K562 (cell line): ENCODE measurements around the gene CIAO1. TPM values are rescaled to one million over a fixed set of nuclear protein-coding genes. Genes with fewer than 3 reads are reported as not detected.

Source experiments
- CXXC5 ChIP-seq: fragments of 250-450 bp; sonication (Bioruptor Pico); IDR thresholded peaks from 2 replicates; pipeline ENCODE4 v1.8.0; 2022; ENCODE audit warnings: inconsistent platforms, mild to moderate bottlenecking, moderate library complexity
- PHF8 ChIP-seq: fragments of 200-600 bp; sonication (generic); IDR thresholded peaks from 2 replicates; pipeline ENCODE4 v1.6.1; 2012; ENCODE audit warnings: mixed run types, mild to moderate bottlenecking, inconsistent platforms, low read length, moderate library complexity, borderline replicate concordance
- PYGO2 ChIP-seq: fragments of 450-650 bp; IDR thresholded peaks from 2 replicates; pipeline ENCODE4 v1.6.1; 2016; ENCODE audit warnings: mild to moderate bottlenecking, missing genetic modification characterization, moderate library complexity, missing compliant biosample characterization
- SLC30A9 ChIP-seq: fragments of 250-450 bp; sonication (Bioruptor Pico); IDR thresholded peaks from 2 replicates; pipeline ENCODE4 v1.8.0; 2022; ENCODE audit warnings: mild to moderate bottlenecking, moderate library complexity
- U2AF1 ChIP-seq: fragments of 200-400 bp; formaldehyde crosslinking; optimal IDR thresholded peaks from 2 replicates; pipeline ENCODE3; 2017; ENCODE audit warnings: mild to moderate bottlenecking, low read depth, low read length, moderate library complexity
- YBX1 ChIP-seq: fragments of 450-650 bp; IDR thresholded peaks from 2 replicates; pipeline ENCODE4 v1.7.1; 2016; ENCODE audit warnings: mild to moderate bottlenecking
- ZBTB8A ChIP-seq: fragments of 450-650 bp; IDR thresholded peaks from 2 replicates; pipeline ENCODE4 v1.6.1; 2018; ENCODE audit warnings: mild to moderate bottlenecking, moderate library complexity; ENCODE audit not compliant: partially characterized antibody
- ZKSCAN8 ChIP-seq: fragments of 200-800 bp; sonication (Bioruptor generic); IDR thresholded peaks from 2 replicates; pipeline ENCODE4 v1.6.1; 2016; ENCODE audit warnings: missing genetic modification characterization, missing compliant biosample characterization
- ZNF212 ChIP-seq: fragments of 450-650 bp; formaldehyde crosslinking; IDR thresholded peaks from 2 replicates; pipeline ENCODE4 v1.4.0; 2020; ENCODE audit warnings: mild to moderate bottlenecking
- ZNF609 ChIP-seq: sonication (generic); formaldehyde crosslinking; IDR thresholded peaks from 2 replicates; pipeline ENCODE4 v1.8.1; 2023; ENCODE audit warnings: missing genetic modification reagents, mild to moderate bottlenecking, borderline replicate concordance
- ZNF639 ChIP-seq, 2 experiments: fragments of 200-800 bp in 1 of 2; sonication (Bioruptor generic) in 1 of 2; sonication (generic) in 1 of 2; formaldehyde crosslinking in 1 of 2; IDR thresholded peaks in 1 of 2; conservative IDR thresholded peaks in 1 of 2; 2 replicates each; pipeline versions ENCODE4 v1.5.0 to v1.6.1; 2016 to 2020; ENCODE audit warnings: missing compliant biosample characterization in 1 of 2, missing genetic modification characterization in 1 of 2, missing genetic modification reagents in 1 of 2
- ZNF830 ChIP-seq: fragments of 250-450 bp; sonication (Bioruptor Pico); IDR thresholded peaks from 2 replicates; pipeline ENCODE4 v1.5.0; 2021; ENCODE audit warnings: mild to moderate bottlenecking
- polyA plus RNA-seq, 8 experiments: library from polyadenylated mRNA; depleted of rRNA in 4 of 8; stranded (reverse) in 5 of 8; unstranded in 3 of 8; fragments of >200 nt; fragmentation: Nextera tagmentation in 2 of 8; fragmentation: Illumina TruSeq in 1 of 8; extraction: Ambion mirVana in 2 of 8; extraction: Trizol in 1 of 8; gene quantifications; 2 replicates each; pipeline versions ENCODE4 v1.2.1 to v1.2.3, GENCODE V29; 2011 to 2014; ENCODE audit warnings: inconsistent platforms in 1 of 8, missing spikeins in 1 of 8
- total RNA-seq, 7 experiments: library from RNA; depleted of rRNA in 6 of 7; stranded (reverse); fragments of >200 nt in 6 of 7; fragmentation: Illumina TruSeq in 2 of 7; extraction: Trizol in 2 of 7; gene quantifications; 2 replicates each; pipeline versions ENCODE4 v1.2.1 to v1.2.3, GENCODE V29; 2011 to 2021; ENCODE audit warnings: low replicate concordance in 1 of 7
- TF ChIP-seq, protein P1 (sequence below): sonication (generic); formaldehyde crosslinking; IDR thresholded peaks from 2 replicates; pipeline ENCODE4 v1.9.0; 2022; ENCODE audit warnings: mild to moderate bottlenecking, missing genetic modification reagents
- TF ChIP-seq, protein P2 (sequence below): fragments of 450-650 bp; IDR thresholded peaks from 2 replicates; pipeline ENCODE4 v1.6.1; 2018; ENCODE audit not compliant: partially characterized antibody
- TF ChIP-seq, protein P3 (sequence below): sonication (generic); formaldehyde crosslinking; IDR thresholded peaks from 2 replicates; pipeline ENCODE4 v1.8.1; 2023; ENCODE audit warnings: mild to moderate bottlenecking, missing genetic modification reagents

The CIAO1 gene
- total and polyA plus RNA-seq, 9 of the 15 experiments (the other 6 are each of a cell fraction or from before 2014, with no cell fraction given) = 11.4 to 156 (median 92.8) TPM

DNA sequence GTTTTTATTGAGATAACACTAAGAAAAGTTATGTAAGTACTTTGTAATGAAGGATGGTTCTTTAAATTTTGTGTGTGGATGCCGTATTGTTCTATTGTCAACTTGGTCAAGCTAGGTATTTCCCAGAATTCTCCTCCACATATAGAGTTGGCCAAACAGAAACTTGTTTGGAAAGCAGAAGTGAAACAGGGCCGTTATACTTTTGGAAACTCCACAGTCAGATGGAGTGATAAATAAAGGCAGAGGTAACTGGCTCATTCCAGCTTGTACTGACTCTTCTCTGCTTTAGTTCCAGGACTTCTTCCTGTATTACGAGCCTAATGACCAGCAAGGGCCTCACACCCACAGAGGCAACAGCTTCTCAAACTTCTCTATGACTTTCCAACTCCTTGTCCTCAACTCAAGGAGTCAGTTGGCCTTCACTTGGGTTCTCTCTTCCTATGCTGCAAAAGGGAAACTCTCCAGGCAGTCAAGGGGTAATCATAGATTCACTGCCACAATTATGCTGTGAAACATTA is 41.0 kb upstream of the CIAO1 start (continued):
- TF ChIP-seq YBX1 (no peak), U2AF1 (no peak), ZNF639 (CRISPR knock-in tag; conservative IDR thresholded peaks at IDR 0.05 in 1 of 2, IDR thresholded peaks at IDR 0.05 in 1 of 2) (peak in 1 of 2 experiments; percentile 94; a peak in 2 of 4 replicates), CXXC5 (CRISPR knock-in tag) (peak; percentile 72), PYGO2 (tag) (peak; percentile 60; the same call in 1 of the 2 replicates), SLC30A9 (CRISPR knock-in tag) (no peak), ZNF830 (no peak), PHF8 (peak; percentile 28; the same call in 1 of the 2 replicates), ZKSCAN8 (CRISPR knock-in tag) (no peak), ZNF212 (CRISPR knock-in tag) (peak; percentile 32; the same call in 1 of the 2 replicates), ZNF609 (CRISPR knock-in tag) (no peak), ZBTB8A (no peak)
- TF ChIP-seq, protein P1, sequence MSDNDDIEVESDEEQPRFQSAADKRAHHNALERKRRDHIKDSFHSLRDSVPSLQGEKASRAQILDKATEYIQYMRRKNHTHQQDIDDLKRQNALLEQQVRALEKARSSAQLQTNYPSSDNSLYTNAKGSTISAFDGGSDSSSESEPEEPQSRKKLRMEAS (CRISPR knock-in tag) = no peak
- TF ChIP-seq, protein P2, sequence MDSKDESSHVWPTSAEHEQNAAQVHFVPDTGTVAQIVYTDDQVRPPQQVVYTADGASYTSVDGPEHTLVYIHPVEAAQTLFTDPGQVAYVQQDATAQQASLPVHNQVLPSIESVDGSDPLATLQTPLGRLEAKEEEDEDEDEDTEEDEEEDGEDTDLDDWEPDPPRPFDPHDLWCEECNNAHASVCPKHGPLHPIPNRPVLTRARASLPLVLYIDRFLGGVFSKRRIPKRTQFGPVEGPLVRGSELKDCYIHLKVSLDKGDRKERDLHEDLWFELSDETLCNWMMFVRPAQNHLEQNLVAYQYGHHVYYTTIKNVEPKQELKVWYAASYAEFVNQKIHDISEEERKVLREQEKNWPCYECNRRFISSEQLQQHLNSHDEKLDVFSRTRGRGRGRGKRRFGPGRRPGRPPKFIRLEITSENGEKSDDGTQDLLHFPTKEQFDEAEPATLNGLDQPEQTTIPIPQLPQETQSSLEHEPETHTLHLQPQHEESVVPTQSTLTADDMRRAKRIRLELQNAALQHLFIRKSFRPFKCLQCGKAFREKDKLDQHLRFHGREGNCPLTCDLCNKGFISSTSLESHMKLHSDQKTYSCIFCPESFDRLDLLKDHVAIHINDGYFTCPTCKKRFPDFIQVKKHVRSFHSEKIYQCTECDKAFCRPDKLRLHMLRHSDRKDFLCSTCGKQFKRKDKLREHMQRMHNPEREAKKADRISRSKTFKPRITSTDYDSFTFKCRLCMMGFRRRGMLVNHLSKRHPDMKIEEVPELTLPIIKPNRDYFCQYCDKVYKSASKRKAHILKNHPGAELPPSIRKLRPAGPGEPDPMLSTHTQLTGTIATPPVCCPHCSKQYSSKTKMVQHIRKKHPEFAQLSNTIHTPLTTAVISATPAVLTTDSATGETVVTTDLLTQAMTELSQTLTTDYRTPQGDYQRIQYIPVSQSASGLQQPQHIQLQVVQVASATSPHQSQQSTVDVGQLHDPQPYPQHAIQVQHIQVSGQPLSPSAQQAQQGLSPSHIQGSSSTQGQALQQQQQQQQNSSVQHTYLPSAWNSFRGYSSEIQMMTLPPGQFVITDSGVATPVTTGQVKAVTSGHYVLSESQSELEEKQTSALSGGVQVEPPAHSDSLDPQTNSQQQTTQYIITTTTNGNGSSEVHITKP = no peak
- TF ChIP-seq, protein P3, sequence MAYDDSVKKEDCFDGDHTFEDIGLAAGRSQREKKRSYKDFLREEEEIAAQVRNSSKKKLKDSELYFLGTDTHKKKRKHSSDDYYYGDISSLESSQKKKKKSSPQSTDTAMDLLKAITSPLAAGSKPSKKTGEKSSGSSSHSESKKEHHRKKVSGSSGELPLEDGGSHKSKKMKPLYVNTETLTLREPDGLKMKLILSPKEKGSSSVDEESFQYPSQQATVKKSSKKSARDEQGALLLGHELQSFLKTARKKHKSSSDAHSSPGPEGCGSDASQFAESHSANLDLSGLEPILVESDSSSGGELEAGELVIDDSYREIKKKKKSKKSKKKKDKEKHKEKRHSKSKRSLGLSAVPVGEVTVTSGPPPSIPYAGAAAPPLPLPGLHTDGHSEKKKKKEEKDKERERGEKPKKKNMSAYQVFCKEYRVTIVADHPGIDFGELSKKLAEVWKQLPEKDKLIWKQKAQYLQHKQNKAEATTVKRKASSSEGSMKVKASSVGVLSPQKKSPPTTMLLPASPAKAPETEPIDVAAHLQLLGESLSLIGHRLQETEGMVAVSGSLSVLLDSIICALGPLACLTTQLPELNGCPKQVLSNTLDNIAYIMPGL (CRISPR knock-in tag) = no peak
